Measurements from ENCODE around the gene RTRAF.

- TF ChIP-seq CTCF (IDR thresholded peaks at IDR 0.05) (no peak), POLR2A (IDR thresholded peaks at IDR 0.05) (no peak)
Observed at GRCh38 chr14:52048116-52048515, 58.8 kb downstream of the RTRAF start.

Data from ovary (tissue), 3 donors.